Stimulated activated CD8-positive, alpha-beta memory T cell treated with anti-CD3 and anti-CD28 coated beads, Interleukin-15, amount 100 ng/mL, for 1 hour (primary cell): ENCODE results near the gene WFDC5.
"Not testable (repeated sequence)": the region's sequence is repeated elsewhere in the genome, so short reads cannot be mapped to it uniquely, and the experiment has no call there.

ENCODE experiments used
- DNase-seq: peaks from one replicate; pipeline ENCODE4 v3.0.0-alpha.2; 2020; ENCODE audit warnings: low read depth

WFDC5 gene

DNA sequence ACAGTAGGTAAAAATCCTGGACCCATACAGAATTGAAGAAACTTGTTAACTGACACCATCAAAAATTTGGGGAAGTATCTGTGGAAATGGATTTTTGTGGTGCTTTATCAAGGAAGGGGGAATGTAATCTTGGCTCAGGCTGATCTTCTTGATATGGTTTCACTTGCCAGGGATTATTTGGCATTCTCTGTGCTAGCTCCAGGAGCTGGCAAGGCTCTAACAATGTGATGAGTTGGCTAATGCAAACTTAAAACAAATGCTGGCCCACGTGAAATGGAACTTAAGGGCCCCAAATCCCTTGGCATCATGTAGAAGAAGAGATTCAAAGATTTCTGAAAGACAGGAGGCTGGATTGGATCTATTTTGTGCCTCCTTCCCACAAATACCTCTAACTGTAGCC, 27.2 kb downstream of the WFDC5 start:
- DNase-seq: no peak

DNA sequence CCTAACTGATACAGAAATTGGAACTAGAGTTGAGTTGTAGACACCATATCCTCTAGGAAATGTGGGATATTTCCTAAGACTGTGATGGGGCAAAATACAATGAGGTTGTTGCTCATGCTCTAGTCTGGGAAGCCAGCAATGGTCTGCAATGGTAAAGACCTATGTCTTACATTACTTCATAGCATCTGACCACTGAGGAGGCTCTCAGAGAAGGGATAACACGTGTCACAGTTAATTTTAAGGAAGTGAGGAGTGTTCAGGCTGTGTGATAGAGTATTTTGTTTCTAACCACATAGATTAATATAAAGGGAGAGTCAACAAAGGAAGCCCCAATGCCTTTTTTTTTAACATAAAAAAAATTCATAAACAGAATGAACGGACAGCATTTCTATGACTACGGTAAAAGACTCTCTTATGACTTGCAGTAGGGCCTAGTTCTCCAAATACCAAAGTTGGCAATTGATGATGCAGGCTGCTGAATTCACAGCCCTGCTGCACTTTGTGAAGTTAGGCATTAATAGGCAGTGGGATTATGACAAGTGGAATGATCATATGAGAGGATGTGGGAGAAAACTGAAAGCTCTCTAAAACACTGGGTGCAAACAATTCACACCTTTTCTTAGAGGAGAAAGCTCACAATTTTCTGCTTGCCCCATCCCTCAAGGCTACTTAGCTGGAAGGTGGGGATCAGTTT, 27.7 kb downstream of the WFDC5 start:
- DNase-seq: no peak

DNA sequence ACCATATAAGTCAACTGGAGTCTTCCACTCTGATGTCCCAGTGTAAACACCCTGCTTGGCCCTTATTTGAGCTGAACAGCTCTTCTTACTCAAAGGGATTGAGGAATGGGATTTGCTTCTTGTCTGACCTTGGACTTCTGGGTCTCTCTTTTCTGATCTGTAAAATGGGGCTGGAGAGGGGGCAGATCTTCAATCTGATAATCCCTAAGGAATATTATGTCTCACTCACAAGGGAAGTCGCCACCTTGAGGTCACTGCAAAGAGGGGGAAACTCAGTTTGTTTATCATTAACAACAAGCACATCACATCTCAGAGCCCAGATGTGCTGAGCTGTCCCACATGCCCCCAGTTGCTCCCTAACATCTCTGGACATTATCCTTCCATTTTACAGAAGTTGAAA, 29.1 kb downstream of the WFDC5 start:
- DNase-seq: no peak

DNA sequence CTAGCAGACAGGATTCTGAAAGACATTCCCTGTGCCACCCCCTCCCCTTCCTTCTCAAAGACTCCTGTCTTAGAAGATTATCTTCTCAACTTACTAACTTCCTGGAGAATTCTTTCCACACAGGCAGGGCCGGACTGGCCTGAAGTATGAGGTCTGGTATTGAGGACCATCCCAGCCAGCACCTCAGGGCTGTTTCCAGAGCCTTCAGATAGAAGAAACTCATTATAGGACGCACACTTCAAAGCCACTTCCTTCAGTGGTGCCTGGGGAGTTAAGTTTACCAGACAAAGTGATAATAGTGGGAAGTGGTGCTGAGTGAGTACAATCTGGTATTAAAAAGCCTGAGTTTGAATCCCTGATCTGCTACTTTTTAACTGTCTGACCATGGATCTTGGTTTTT, 29.7 kb downstream of the WFDC5 start:
- no peak for DNase-seq

DNA sequence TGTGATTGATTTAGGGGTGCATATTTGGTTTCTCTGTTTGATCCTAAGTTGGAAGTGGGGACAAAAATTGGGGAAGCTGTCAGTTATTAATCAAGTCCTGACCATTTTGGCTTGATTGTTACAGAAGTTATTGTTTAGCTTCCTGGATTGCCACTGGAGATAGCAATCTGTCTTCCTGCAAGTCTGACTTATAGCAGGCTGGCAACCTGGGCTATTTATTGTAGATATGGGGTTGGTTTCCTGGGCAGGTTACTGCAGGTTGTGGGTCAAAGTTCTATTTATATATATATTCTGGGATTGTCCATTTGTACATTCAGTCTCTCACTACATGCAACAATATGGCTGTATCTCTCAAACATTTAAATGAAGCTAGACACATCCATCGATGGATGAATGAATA, 31.8 kb downstream of the WFDC5 start:
- no peak for DNase-seq

DNA sequence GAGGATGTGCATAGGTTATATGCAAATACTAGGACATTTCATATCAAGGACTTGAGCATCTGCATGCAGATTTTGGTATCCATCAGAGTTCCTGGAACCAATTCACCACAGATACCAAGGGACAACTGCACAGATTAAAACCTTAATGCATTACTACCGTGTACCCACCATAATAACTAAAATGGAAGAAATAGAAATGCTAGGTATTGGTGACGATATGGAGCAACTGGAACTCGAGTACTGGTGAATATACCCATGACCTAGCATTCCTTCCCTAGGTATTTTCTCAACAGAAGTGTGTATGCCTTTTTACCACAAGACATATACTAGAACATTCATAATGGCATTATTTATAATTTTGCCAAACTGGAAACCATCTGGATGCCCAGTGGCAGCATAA, 32.5 kb downstream of the WFDC5 start:
- no peak for DNase-seq

DNA sequence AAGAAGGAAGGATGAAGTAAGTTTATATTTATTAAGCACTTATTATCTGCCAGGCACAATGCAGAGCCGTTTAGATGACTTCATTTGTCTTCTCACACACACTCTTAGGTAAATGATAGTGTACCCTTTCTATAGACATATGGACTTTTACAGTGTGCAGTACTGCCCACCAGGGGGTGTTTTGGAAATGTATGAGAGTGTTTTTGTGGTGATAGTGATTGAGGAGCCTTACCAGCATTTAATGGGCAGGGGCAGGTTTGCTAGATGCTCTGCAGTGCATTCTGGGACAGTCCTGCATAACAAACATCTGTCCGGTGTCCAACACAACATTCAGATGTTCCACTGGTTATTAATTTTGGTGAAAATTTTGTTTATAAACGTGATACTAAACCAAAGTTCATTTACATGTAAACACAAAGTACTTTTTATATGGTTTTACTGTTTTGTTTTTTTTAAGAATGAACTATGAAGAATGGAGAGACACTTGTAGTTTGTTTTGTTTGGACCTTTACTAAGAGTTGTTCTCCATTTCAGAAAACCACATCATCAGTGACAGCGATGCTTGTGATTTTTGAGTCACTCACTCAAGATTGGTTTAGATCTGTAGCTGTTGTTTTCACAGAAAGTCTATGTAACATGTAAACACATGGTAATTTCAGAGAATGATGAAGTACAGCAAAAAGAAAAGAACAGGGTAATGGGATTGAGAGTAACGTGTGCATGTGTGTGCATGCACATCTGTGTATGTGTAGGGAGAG, 33.9 kb downstream of the WFDC5 start:
- no peak for DNase-seq

DNA sequence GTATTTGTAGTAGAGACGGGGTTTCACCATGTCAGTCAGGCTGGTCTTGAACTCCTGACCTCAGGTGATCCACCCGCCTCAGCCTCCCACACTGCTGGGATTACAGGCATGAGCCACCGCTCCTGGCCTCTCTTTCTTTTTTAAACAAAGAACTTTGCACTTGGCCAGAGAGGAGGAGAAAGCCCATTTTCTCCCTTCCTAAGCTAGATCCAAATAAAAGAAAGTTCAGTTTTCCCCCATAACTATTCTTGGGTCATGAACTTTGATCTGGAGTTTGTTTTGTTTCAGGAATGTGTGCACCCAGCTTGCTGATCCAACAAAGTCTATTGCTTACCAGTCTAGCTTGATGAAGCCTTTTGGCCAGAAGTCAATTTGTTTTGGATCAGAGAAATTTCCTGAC, 37.4 kb downstream of the WFDC5 start:
- no peak for DNase-seq

DNA sequence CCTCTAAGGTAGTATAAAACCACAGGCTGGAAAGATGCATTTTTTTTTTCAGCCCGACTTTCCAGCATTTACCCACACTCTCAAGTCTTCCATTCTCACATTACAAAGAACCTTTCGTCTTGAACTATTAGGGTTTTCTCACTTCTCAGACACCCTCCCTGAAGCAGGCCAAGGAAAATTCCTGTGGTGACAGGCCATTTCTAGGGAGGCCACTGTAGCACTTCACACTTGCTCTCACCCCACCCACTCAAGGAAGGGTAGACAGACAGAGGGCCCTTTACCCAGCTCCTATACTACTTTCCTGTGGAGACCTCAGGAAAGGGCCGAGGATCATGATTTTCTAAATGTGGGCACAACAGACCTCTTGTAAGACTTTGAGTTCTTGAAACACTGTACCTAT, 41.8 kb downstream of the WFDC5 start:
- no peak for DNase-seq

DNA sequence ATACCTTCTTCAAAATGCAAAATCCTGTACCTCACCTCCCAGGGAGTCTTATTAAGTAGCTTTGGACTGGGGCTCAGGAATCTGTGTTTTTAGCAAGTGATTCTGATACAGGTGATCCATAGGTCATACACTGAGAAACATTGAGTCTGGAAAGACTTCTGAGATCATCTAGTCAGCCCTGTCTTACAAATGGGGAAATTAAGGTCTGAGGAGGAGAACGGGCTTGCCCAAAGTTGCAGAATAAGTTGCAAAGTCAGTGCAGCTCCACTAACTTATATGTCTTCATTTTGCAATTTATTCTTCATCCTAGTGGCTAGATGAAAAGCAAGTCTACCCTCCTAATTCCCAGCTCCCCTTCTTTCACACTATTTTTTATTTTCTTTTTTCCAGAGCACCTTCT, 42.9 kb downstream of the WFDC5 start:
- no peak for DNase-seq

DNA sequence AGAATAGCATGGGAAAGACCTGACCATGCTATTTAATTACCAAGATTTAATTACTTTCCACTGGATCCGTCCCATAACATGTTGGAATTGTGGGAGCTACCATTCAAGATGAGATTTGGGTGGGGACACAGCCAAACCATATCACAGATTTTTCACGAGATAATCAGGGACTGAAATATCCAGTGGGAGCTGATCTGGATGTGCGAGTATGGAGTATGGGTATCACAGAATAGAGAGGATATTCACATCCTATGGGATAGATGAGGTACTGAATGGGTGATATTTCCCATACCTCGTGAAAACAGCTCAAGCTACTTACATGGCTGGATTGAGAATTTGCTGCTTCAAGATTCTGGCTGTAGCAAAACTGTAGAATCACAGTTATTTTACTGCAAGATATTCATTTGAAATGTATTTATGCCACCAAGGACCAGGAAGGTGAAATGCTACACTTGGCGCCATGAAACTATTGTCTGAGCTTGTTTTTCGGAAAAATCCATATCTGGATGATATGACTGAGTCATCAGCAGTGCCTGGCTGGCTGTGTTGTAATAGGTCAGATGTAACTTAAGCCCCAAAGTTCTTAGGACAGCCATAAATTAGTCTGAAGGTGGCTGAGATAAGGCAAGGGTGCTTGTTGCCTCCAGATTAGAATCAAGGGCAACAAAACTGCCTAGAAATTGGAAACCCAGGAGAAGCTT, 43.9 kb downstream of the WFDC5 start:
- DNase-seq: no peak

DNA sequence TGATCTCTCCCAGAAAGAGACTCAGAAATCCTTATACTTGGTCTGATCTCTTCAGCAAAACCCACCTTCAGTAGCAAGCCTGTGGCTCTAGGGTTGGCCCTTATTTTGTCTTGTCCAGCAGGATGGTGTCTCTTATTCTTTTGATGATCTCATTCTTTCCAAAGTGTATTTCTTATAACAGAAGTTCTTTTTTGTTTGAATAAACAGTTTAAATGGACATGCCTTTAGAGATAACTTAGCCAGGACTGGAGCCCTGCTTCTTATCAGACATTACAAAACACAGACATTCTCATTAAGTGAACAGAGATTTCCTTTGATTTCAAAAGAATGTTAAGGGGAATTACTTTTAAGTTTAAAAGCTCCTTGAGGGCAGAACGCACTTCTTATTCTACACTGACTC, 45.7 kb downstream of the WFDC5 start:
- DNase-seq: no peak

DNA sequence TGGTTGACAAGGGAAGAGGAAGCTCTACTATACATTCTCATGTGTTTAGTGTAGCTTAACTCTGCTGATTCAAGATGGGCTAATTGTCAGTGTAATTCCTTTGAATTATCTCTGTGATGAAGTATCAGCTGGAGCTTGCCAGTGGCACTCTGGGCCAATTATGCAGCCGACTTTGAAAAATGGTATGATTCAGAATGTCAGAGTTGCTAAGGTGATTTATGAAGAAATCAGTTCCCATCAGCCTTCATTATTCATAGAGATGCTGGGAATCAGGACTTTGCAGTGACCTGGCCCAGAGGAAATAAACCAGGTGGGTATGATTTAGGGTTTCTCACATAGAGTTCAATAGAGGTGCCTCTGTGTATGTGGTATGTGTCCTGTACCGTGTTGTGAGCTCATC, 47.4 kb downstream of the WFDC5 start:
- no peak for DNase-seq

DNA sequence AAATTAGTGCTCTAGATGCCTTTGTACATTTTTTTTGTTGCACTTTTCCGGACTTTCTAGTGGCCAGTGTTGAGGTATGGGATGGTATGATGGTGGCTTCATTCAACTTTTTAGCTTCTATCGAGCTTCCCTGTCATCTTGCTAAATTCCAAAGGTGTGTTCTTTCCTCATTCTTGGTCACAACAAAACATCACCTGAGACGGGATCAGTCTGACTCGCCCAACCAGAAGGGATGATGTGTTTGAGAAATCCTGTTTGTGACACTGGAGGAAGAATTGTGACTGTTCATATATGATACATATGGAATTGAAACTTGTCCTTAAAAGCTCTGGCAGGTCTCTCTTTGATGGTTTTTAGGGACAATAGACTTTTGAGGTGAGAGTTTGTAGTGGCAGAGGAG, 47.9 kb downstream of the WFDC5 start:
- no peak for DNase-seq

DNA sequence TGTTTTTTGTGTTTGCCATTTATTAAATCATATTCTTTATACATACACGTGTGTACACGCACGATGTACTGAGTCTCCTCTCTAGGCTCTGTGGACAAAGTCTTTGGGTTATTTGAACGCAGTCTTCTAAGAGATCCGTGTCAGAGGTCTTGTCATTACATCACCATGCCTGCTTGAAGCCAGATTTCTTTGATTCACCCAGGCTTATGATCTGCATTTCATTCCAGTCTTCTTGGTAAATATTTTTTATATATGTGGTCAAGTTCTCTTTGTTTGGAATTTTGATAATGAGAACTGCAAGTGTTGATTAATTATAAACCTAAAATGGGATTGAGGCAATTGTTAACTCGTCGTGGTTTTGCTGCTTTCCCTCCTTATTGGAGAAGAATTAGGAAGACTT, 48.6 kb downstream of the WFDC5 start:
- no peak for DNase-seq

DNA sequence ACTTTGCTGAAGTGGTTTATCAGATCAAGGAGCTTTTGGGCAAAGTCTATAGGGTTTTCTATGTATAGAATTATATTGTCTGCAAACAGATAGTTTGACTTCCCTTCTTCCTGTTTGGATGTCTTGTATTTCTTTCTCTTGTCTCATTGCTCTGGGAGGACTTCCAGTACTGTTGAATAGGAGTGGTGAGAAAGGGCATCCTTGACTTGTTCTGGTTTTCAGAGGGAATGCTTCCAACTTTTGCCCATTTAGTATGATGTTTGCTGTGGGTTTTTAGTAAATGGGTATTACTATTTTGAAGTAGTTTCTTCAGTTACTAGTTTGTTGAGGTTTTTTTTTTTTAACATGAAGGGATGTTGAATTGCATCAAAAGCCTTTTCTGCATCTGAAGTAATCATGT, 50.2 kb downstream of the WFDC5 start:
- DNase-seq: no peak

DNA sequence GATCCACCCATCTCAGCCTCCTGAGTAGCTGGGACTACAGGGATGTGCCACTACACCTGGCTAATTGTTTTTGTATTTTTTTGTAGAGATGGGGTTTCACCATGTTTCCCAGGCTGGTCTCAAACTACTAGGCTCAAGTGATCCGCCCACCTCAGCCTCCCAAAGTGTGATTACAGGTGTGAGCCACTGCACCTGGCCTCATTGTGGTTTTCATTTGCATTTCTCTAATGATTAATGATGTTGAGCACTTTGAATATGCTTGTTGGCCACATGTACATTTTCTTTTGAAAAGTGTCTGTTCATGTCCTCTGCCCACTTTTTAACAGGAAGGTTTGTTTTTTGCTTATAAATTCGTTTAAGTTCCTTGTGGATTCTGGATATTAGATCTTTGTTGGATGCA, 51.9 kb downstream of the WFDC5 start:
- DNase-seq: not testable (repeated sequence)

DNA sequence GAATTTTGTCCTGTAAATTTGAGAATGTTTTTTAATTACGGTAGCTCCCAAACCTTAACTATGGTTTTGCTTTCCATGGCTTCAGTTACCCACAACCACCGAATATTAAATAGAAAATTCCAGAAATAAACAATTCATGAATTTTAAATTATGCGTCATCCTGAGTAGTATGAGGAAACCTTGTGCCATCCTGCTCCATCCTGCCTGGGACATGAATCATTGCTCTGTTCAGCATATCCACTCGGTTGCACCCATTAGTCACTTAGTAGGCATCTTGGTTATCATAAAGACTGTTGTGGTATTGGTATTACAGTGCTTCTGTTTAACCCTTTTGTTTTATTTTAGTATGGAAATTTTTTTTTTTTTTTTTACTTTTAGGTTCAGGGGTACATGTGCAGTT, 53.7 kb downstream of the WFDC5 start:
- DNase-seq: no peak

DNA sequence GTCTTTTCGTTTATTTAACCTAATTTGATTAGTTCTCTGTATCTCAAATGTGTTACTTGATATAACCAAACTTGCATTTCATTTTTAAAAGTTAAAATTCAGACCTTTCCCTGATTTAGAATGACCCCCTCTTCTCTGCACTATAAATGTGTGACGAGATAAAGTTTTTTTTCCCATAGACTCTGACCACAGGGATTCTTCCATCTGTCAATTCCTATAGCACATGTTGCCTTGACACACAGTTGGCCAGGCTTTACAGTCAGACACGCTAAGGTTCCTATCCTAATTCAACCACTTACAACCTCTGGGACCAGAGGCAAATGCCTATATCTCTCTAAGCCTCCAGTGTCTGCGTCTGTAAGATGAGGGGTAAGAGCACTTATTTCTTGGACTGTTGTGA, 54.7 kb downstream of the WFDC5 start:
- no peak for DNase-seq
